Testis (tissue), 3 donors: ENCODE data around the gene CDKN2D. TPM values are rescaled to one million over a fixed set of nuclear protein-coding genes. Genes with fewer than 3 reads are reported as not detected.

Source experiments
- DNase-seq: peaks from one replicate; pipeline ENCODE4 v3.0.0-alpha.2; 2019
- H3K27ac ChIP-seq, 2 donors: fragments of 200-600 bp; sonication (generic); one replicate each; pipeline ENCODE4 v1.5.1; 2019
- H3K27me3 ChIP-seq: fragments of 200-600 bp; sonication (generic); one replicate; pipeline ENCODE4 v1.5.1; 2019
- H3K36me3 ChIP-seq: fragments of 200-600 bp; sonication (generic); one replicate; pipeline ENCODE4 v1.5.1; 2017; ENCODE audit warnings: low read depth; ENCODE audit errors: missing control alignments
- H3K4me1 ChIP-seq: fragments of 200-600 bp; sonication (generic); one replicate; pipeline ENCODE4 v1.5.1; 2019
- H3K4me3 ChIP-seq, 2 donors: fragments of 200-600 bp; sonication (generic); one replicate each; pipeline ENCODE4 v1.5.1; 2017 to 2019
- H3K9me3 ChIP-seq: fragments of 200-600 bp; sonication (generic); one replicate; pipeline ENCODE4 v1.5.1; 2017
- CTCF ChIP-seq, 3 experiments: fragments of 450-650 bp in 2 of 3; fragments of 200-600 bp in 1 of 3; sonication (generic) in 1 of 3; IDR thresholded peaks; one replicate each; pipeline ENCODE4 v1.5.1; 2016 to 2019; ENCODE audit warnings: antibody characterized with exemption in 3 of 3, mild to moderate bottlenecking in 2 of 3, moderate library complexity in 1 of 3
- POLR2A ChIP-seq: fragments of 450-650 bp; IDR thresholded peaks from one replicate; pipeline ENCODE4 v1.6.1; 2017; ENCODE audit warnings: antibody characterized with exemption, mild to moderate bottlenecking, moderate library complexity
- WGBS, 2 donors: methylation state at CpG; one replicate each; pipeline ENCODE4 v1.1.5; 2018; 5-methylcytosine and 5-hydroxymethylcytosine counted together
- intact Hi-C: fragments of 100-400 bp; cut with DNase I; formaldehyde crosslinking; loops from one replicate; pipeline ENCODE4 v1.15.1; 2023; ENCODE audit warnings: low total_unique reads
- polyA plus RNA-seq: library from polyadenylated mRNA; stranded (reverse); fragments of 350-450 nt; fragmentation: Illumina TruSeq; extraction: RNeasy Lipid Tissue Mini Kit (QIAGEN cat#74804); gene quantifications from one replicate; pipeline ENCODE4 v1.2.3, GENCODE V29; 2014; ENCODE audit warnings: low read depth, low replicate concordance; ENCODE audit not compliant: insufficient read depth
- total RNA-seq, 2 donors: library from RNA; depleted of rRNA; stranded (reverse); fragments of >200 nt; gene quantifications; one replicate each; pipeline ENCODE4 v1.2.3, GENCODE V29; 2016

Gene CDKN2D
- total and polyA plus RNA-seq, 3 donors from 2014 or later, result 30.6 to 57.7 (median 37.2) TPM

- TF ChIP-seq POLR2A, result no peak
- TF ChIP-seq CTCF (IDR thresholded peaks at IDR 0.05), result no peak
- intact Hi-C loops, result no loop called here
- Histone ChIP-seq H3K4me3 (peak overlapping the region; percentile 96 to 99), H3K9me3 (no peaks in the 10 kb centered on the region), H3K27me3 (no peaks in the 10 kb centered on the region), H3K36me3 (no peaks in the 10 kb centered on the region), H3K27ac (peak overlapping the region; percentile 94 to 95), H3K4me1 (peaks cover 21% of the 10 kb centered on the region)
- 0 to 1% methylated on average over 30 to 58 of the region's 76 CpGs for WGBS, 2 donors
- peak; percentile 92 for DNase-seq
These were observed 33.7 kb upstream of the CDKN2D start for GRCh38 chr19:10602330-10603083.

DNA sequence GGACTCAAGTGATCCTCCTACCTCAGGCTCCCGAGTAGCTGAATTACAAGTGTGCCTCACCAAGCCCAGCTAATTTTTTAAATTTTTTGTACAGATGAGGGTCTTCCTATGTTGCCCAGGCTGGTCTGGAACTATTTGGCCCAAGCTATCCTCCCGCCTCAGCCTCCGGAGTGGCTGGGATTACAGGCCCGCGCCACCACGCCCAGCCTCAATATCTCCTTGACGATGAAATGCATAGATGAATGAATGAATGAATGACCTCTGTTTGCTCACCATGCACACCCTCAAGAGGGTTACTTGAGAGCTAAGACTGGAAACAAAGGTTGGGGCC, 33.2 kb upstream of the CDKN2D start:
- WGBS, 2 donors, result 8 to 19% methylated on average over 7 of the region's 7 CpGs
- intact Hi-C loops, result no loop called here
- no peak for DNase-seq
- Histone ChIP-seq H3K4me1 (peaks cover 21% of the 10 kb centered on the region), H3K9me3 (no peaks in the 10 kb centered on the region), H3K27ac (peak overlapping the region in 1 of 2 donors; percentile 95), H3K36me3 (no peaks in the 10 kb centered on the region), H3K27me3 (no peaks in the 10 kb centered on the region), H3K4me3 (peak overlapping the region; percentile 96 to 99)
- no peak for TF ChIP-seq POLR2A

- no peaks in the 10 kb centered on the region for H3K36me3 ChIP-seq
These were observed 31.4 kb upstream of the CDKN2D start for GRCh38 chr19:10600149-10600548.

DNA sequence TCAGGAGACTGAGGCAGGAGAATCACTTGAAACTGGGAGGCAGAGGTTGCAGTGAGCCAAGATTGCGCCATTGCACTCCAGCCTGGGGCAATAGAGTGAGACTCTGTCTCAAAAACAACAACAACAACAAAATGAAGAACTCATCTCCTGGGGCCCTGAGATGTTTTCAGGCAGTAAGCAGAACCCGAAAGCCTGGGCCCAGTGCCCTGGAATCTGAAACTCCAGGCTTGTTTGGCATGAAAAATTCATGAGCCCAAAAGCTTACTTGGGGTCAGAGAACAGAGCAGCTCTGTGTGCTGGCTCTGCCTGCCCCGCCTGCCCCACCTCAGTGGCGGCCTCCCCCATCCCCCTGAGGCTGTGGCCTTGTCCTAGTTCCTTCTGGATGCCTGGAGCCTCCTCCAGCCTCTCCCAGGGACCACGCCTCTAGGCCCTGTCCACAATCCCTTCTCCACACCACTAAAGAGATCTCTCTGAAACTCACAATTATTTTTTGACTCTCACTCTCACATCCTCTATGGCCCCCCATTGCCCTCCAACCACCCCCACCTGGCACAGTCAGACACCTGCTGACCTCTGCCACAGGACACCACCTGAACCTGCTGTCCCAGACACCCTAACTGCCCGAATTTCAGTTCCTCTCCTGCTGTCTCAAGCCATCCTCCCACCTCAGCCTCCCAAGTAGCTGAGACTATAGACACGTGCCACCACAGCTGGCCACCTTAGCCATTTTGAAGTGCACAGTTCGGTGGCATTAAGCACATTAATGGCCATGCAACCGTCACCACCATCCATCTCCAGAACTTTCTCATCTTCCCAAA, 25.2 kb upstream of the CDKN2D start:
- Histone ChIP-seq H3K9me3 (no peaks in the 10 kb centered on the region), H3K27ac (peak overlapping the region; percentile 55 to 88), H3K27me3 (no peaks in the 10 kb centered on the region), H3K4me1 (peaks cover 22% of the 10 kb centered on the region), H3K4me3 (no peak overlapping the region), H3K36me3 (no peaks in the 10 kb centered on the region)
- WGBS, 2 donors, result 42 to 56% methylated on average over 8 to 9 of the region's 9 CpGs
- intact Hi-C loops, result no loop called here
- TF ChIP-seq CTCF (IDR thresholded peaks at IDR 0.05) (no peak), POLR2A (no peak)
- peak; percentile 92 for DNase-seq

More at GRCh38 chr19:10600149-10600548, 31.4 kb upstream of the CDKN2D start:
- DNase-seq, result no peak
- H3K4me3 ChIP-seq, result no peak overlapping the region
- H3K4me1 ChIP-seq, result peaks cover 25% of the 10 kb centered on the region
- no peak overlapping the region for H3K27ac ChIP-seq
- intact Hi-C loops, result no loop called here
- TF ChIP-seq POLR2A (no peak), CTCF (IDR thresholded peaks at IDR 0.05) (no peak)
- 95 to 96% methylated on average over 5 of the region's 5 CpGs for WGBS, 2 donors
- H3K9me3 ChIP-seq, result no peaks in the 10 kb centered on the region
- H3K27me3 ChIP-seq, result no peaks in the 10 kb centered on the region

- H3K36me3 ChIP-seq, result no peaks in the 10 kb centered on the region
- intact Hi-C loops, result no loop called here
- peaks cover 22% of the 10 kb centered on the region for H3K4me1 ChIP-seq
- no peaks in the 10 kb centered on the region for H3K27me3 ChIP-seq
- H3K27ac ChIP-seq, result peak overlapping the region; percentile 55 to 88
- no peaks in the 10 kb centered on the region for H3K9me3 ChIP-seq
- no peak for DNase-seq
- no peak for TF ChIP-seq CTCF (IDR thresholded peaks at IDR 0.05)
- WGBS, 2 donors, result 92 to 93% methylated on average over 7 of the region's 7 CpGs
- no peak overlapping the region for H3K4me3 ChIP-seq
These were observed 24.4 kb upstream of the CDKN2D start for GRCh38 chr19:10593148-10593547.
